ELF-1 (cell line): ENCODE data around the gene HSPA12B.
A peak's percentile ranks its signal among the peaks of the same experiment; 100 is the strongest.

Experiments used
- DNase-seq: peaks from one replicate; pipeline ENCODE4 v3.0.0-alpha.2; 2016; ENCODE audit warnings: low read depth, low spot score

HSPA12B gene

DNA sequence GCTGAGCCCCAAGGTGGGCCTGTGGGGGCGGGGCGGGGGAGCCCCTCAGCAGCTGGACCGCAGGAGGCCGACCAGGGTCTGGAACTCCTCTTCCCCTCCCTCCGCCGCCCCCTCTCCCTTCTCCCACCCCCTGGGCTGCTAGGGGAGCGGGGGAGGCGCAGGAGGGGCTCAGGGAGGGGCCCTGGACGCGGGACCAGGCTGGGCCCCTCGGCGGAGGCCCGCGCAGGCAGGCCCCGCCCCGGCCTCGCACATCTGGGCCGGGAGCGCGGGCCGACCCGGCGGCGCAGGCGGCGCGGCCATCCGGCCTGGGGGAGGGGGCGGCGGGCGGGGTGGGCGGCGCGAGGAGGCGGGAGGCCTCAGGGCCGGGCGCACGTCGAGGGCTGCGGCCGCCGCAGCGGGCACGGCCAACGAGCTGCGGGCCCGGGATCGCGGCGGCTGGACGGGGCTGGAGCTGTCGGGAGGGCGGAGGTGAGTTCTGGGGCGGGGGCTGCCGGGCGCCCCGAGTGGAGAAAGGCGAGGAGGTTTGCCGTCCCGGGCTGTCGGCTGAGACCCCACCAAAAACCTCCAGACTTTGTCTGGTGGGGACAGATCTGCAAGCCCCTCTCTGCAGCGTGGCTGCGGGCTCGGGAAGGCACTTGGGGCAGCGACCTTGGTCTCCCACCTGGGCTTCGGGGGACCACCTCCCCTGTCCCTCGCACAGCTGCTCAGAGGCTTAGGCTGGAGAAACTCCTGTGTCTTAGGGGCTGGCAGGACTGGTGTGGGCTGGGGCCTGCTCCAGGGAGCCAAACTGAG lies at the start of gene HSPA12B:
HSPA12B (plus strand) TSS at position 359 of the 792 bp plus-strand sequence. CDS start 5,990 bp downstream, outside the sequence.
- DNase-seq, result no peak

DNA sequence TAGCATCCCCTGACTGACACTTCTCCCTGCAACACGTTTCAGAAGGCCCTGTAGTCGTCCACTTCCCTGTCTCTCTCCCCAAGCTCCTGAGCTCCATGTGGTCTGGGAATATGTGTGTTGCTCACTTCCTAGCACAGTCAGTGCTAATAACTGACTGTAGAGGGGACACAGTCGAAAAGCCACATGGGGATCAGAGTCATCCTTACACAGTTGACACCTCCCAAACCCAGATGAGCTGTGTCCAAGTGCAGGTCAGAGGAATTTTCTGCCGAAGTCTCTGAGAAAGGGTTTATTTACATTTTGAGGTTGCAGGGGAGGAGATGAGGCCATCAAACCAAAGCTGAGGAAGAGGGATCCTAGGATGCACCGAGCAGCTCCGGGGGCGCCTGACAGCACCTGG lies 47.1 kb upstream of the HSPA12B start:
- no peak for DNase-seq

DNA sequence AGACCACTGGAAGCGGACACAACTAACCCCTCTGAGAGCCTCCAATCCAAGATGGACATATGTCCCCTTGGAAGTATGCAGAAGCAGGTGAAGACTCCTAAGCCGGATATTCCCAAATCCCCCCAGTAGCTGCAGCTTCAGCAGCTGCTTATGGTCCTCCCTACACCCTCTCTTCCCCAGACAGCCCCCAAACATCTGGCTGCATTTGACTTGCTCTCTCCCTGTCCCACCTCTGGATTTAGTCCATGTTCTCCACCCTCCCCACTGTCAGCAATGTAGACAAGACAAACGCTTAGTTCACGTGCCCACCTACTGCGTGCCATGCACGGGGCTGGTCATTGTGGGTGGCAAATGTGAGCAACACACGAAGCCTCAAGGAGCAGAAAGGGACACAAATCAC lies 46.1 kb upstream of the HSPA12B start:
- DNase-seq, result no peak

- no peak for DNase-seq
These were observed 45.6 kb upstream of the HSPA12B start for GRCh38 chr20:3686867-3687321.

GRCh38 chr20:3687655-3688054 lies 44.8 kb upstream of the HSPA12B start:
- no peak for DNase-seq

GRCh38 chr20:3689978-3690377 lies 42.5 kb upstream of the HSPA12B start:
- DNase-seq, result no peak

GRCh38 chr20:3690413-3690812 lies 42.1 kb upstream of the HSPA12B start:
- no peak for DNase-seq

DNA sequence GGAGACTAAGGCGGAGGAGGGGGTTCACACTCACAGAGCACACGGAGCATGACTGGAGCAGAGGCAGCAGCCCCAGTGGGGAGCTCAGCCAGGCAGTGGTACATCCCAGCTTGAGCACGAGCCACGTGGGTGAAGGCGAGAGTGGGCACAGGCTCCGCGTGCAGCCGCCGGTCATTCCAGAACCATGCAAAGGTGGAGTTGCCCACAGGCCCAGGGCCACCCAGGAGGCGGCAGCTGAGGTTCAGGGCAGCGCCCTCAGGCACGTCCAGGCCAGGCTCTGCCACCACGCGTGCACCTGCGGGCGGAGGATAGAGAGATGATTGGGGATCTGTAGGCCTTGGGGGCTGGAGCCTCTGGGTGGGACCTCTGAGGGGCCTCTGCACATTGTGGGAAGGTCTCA lies 41.2 kb upstream of the HSPA12B start:
- no peak for DNase-seq

GRCh38 chr20:3691897-3692296 lies 40.6 kb upstream of the HSPA12B start:
- no peak for DNase-seq

DNA sequence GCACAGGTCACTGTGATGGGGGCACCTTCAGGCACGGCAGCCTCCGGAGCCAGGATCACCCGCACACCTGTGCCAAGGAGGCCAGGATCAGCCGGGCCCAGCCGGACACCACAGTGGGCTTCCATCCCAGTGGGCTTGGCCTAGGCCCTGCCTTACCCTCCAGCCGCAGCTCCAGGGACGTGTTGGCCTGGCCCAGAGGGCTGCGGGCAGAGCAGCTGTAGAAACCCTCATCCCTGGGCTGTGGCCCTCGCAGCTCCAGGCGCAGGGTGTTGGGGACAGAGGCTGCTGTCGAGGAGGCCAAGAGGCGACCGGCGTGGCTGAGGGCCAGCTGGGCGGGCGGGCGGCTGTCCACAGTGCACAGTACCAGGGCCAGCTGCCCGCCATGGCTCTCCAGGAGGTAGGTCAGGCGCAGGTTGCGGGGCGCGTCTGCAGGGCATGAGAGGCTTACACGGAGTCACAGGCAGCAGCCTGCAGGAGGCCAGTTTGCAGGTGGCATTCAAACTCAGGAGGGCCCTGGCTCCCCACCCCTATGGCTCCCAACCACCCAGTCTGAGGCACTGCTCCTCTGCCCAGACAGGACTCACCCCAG lies 39.7 kb upstream of the HSPA12B start:
- no peak for DNase-seq

GRCh38 chr20:3693376-3693775 lies 39.1 kb upstream of the HSPA12B start:
- DNase-seq, result no peak

DNA sequence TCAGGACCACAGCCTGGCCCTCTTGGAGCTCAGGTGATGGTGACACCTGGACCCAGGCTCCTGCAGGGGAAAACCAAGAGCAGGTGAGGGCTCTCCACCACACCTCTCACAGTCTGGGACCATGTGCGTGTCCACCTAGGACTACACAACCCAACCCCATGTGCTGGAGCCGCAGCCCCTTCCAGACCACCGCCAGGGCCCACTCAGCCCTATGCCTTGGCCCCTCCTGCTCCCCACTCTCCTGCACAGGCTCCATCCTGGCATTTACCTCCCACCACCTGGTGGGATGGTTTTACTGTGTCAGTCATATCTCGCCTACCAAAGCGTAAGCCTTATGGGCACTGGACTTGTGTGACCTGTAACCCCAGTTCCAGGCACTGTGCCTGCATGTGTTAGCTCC lies 37.6 kb upstream of the HSPA12B start:
- no peak for DNase-seq

DNA sequence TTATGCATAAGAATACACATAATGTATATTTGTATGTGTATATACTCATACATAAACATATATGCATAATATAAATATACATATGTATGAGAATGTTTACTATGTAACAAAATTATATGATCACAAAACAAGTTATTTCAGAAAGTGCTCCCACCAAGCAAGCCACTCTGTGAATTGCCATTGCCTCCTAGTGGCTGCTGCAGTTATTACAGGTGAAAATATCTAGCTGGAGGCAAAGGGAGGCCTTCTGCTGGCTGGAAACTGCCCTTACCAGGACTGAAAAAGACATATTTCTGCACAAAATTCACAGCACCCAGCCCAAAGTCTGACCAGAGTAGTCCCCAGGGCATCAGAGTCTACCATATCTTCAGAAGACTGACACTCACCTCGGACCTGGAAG lies 36.3 kb upstream of the HSPA12B start:
- no peak for DNase-seq

- DNase-seq, result no peak
These were observed 35.5 kb upstream of the HSPA12B start for GRCh38 chr20:3696745-3697587.

- DNase-seq, result peak; percentile 83
These were observed 34.7 kb upstream of the HSPA12B start for GRCh38 chr20:3697588-3698305.

GRCh38 chr20:3698591-3699001 lies 33.9 kb upstream of the HSPA12B start:
- DNase-seq, result no peak

DNA sequence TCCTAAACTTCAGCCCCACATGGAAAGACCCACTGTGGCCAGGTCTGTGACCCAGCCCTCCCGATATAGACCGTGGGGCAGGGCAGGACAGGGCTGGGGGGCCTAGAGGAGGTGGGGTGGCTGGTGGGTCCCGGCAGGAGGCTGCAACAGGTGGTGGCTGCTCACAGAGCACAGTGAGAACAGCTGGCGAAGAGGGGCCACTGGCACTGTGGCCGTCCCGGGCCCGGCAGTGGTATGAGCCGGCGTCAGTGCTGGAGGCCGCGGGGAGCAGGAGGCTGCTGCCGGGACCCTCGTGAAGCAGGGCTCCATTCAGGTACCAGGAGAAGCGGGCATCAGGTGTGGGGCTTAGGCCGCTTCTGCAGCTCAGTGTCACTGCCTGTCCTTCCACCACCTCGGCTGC lies 33.4 kb upstream of the HSPA12B start:
- DNase-seq, result no peak

DNA sequence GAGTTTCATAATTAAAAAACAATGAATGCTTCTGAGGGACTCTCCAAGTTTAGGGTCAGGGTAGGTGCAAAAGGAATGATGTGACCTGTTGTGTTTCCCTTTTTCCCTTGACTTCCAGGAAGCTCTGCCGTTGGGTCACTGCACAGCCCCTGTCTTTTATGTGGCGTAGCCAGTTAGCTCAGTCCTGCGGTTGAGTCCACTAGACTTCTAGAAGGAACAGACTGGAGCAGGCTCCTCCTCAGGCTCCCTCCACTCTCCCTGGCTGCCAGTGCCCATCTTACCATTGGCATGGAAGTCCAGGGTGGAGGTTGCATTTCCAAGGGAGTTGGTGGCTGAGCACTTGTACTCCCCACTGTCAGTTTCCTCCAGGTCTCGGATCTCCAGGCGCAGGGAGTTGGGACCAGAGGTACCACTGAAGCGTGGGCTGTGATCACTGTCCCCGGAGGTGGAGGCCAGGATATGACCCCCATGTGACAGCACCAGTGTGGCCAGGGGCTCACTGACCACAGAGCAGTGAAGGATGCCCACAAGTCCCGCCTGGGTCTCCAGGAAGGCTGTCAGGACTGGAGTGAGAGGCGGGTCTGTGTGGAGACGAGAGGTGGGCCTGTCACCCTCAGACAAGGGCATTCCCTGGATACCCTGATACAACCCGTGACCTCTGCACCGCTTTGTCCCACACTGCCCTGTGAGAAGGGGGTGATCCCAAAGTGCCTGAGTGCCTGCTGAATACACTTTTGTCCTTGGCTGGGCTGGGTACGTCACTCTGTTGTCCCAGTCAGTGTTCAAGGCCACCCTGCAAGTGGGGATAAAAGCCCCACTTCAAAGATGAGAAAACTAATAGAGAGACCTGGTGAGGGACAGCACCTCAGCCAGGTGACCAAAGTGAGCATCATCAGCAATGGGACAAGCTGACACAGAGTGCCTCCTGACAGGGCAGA lies 31.2 kb upstream of the HSPA12B start:
- DNase-seq, result no peak

DNA sequence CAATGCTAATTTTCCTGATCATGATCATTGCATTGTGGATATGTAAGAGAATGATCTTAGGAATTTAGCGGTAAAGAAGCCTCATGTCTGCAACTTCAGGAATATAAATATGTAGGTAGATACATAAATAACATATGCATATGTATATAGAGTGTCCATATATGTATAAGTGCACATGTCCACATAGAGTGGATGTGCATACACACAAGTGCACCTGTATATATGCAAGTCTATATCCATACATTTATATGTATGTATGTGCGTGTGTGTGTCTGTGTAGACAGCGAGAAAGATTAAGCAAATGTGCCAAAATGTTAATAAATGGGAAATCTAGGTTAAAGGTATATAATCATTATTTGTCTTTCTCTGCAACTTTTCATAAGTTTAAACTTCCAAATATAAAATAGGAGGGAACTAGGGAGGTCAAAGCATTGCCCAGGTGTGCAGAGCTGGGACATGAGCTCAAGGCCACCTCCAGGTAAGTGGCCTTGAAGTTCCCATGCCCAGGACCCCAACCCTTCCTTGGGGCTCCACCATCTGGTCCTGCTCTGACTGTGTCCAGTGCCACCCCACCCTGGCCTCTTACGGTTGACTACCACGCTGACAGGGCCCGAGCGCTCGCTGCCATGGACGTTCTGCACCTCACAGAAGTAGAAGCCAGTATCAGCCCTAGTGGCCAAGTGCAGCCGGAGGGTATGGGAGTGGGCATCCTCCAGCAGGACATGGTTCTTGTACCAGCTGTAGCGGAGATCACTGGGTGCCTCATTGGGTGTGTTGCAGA lies 29.7 kb upstream of the HSPA12B start:
- no peak for DNase-seq

GRCh38 chr20:3704087-3704486 lies 28.4 kb upstream of the HSPA12B start:
- no peak for DNase-seq
